IPS-NIHi7 (cell line): ENCODE measurements around the gene ANKRD7.

Source experiments
- DNase-seq: peaks from one replicate; pipeline ENCODE4 v3.0.0; 2012; ENCODE audit warnings: mixed read lengths; ENCODE audit errors: extremely low spot score

The ANKRD7 gene

GRCh38 chr7:118224521-118224920 lies at the start of gene ANKRD7:
TSS of gene ANKRD7 (plus strand) at chr7:118224704. CDS start at chr7:118224831, 127 bp downstream.
- DNase-seq = no peak

GRCh38 chr7:118175740-118176139 lies 48.8 kb upstream of the ANKRD7 start:
- DNase-seq = no peak

- DNase-seq = no peak
Measured at GRCh38 chr7:118179191-118179590, 45.3 kb upstream of the ANKRD7 start.

DNA sequence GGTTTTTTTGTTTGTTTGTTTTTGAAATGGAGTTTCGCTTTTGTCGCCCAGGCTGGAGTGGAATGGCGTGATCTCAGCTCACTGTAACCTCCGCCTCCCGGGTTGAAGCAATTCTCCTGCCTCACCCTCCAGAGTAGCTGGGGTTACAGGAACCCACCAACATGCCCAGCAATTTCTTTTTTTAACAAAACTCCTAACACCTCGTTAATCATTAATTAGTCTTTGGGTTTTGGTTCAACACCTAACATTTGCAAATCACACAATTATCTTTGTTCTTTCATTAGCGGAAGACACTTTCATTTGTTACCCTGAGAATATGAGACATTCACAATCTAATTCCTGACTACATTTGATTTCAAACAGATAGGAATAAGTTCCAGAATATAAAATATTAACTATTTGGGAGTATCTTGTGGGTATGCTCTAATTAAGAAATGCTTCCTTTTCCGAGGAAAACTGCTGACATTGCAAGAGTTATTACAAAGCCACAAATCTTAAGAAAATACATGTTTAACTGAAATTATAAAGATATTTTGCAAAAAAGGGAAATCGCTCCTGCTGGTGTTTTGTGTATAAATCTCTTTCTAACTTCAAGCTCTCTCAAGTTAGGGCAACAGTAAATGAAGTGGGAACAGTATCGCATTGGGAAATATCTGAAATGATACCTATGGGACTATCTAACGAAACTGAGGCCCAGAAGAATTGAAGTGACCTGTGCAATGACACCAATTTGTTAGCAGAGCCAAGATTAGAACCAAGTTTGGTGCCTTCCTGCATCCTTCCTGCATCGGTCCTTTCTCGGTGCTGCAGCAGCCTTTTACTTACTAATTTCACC lies 41.7 kb upstream of the ANKRD7 start:
- no peak for DNase-seq

DNA sequence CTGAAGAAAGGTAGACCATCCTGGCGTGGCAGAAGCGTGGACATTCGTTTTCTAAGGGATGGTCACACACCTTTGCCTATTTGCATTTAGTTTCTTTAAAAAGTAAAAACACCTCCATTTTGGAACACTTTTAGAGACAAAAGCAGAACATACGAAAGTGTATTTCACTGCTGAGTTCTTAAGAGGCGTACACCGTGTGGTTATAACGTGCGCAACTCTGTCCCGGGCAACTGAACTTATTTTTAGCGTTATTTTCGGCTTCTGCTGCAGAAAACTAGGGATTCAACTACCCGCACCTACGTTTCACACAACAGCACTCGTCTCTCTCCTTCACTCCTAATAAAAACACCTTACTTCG lies 41.1 kb upstream of the ANKRD7 start:
- no peak for DNase-seq

GRCh38 chr7:118183786-118184564 lies 40.5 kb upstream of the ANKRD7 start, which contains the start of gene LSM8:
TSS of gene LSM8 (plus strand) at chr7:118184164. CDS start at chr7:118184224, 60 bp downstream.
- peak; percentile 92 for DNase-seq

- DNase-seq = no peak
Measured at GRCh38 chr7:118184565-118184940, 40.0 kb upstream of the ANKRD7 start.

DNA sequence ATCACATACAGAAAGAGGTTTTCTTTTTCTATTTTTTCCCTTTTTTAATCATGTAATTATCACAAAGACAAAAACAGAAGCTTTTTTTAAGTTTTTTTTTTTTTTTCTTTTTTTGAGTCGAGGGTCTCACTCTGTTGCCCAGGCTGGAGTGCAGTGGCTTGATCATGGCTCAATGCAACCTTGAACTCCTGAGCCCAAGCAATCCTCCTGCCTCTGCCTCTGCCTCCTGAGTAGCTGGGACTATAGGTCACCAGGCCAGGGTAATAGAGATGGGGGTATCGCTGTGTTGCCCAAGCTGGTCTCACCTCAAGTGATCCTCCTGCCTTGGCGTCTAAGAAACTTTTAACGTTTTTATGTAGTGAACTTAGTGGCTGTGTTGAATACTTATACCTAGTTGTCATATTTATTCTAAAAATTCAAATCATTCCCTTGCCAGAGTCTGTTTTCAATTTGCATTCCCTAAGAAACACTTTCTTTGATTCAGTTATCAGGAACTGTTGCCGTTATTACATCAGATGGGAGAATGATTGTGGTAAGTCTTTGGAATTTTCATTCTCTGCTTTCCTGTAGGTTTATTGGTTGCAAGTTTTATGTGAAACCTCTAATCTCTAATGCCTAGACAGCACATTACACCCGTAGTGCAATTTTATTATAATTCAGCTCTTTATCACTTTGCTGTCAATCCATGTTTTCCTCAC lies 39.2 kb upstream of the ANKRD7 start:
- DNase-seq = no peak

GRCh38 chr7:118186501-118186900 lies 38.0 kb upstream of the ANKRD7 start:
- no peak for DNase-seq

DNA sequence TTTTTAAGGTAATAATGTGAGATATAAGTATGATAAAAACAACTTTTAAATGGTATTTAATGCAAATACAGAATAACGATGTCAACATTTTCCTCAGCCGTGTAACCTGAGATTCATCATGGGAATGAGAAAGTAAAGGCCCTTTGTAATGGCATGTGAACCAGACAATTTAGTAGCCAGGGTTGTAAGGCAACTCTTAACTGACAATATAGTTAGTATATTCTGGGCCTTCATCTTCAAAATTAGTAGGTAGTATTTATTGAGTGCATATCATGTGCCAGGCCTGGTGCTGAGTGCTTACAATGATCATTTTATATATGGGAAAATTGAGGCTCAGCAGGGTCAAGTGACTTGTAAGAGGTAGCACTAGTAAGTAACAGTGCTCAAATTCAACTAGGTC lies 29.9 kb upstream of the ANKRD7 start:
- no peak for DNase-seq

- peak; percentile 38 for DNase-seq
Measured at GRCh38 chr7:118195837-118196474, 28.5 kb upstream of the ANKRD7 start.

GRCh38 chr7:118202061-118202460 lies 22.4 kb upstream of the ANKRD7 start:
- no peak for DNase-seq

DNA sequence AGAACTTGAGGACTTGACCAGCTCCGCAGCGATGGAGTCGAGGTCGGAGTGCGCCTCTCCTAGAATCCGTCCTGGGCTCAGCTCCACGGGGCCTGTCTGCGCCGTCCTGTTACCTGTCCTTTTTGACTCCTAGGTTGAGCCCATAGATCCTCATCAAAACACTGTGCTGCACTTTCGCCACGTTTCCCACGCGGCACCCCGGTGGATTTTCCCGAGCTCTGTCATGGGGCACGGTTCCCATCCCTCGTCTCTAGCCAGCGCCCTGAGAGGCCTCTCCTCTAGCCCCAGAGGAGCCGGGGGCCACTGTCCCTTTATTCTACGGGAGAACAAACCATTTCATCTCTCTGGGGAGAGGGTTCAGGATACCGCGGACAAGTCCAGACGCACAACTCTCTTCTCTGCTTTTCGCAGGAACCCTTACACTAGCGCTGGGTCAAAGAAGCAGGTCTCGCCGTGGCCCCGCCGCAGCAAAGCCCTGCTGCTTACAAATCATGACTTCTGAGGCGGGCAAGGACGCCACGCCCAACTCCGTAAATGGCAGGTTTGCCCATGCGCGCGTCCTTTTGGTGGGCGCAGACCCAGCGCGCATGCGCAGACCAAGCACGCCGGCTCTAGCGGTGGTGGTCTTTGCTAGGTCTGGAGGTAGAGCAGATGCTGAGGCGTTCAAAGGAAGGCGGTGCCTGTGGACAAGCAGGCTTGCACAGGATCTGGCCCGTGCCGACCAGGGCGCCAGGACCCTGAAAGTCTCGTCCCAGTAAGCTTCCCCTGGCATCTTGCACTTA lies 10.3 kb upstream of the ANKRD7 start:
- DNase-seq = peak; percentile 77

DNA sequence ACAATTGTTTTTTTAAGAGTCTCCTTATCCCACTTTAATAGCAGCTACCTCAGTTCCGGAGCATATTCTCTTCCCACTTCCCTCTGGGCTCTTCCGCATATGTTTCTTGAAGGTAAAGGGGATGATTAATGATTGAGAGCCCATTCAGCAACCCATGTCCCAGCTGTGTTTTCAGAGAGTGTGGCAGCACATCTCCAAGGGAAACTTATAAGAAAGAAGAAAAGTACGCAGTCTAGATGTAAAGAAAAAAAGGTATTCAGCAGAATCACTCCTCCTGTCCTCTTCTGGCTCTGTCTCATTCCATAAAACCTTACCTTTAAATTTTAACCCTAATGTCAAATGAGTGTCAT lies 9.7 kb upstream of the ANKRD7 start:
- DNase-seq = no peak

GRCh38 chr7:118217210-118217619 lies 7.3 kb upstream of the ANKRD7 start:
- DNase-seq = no peak

DNA sequence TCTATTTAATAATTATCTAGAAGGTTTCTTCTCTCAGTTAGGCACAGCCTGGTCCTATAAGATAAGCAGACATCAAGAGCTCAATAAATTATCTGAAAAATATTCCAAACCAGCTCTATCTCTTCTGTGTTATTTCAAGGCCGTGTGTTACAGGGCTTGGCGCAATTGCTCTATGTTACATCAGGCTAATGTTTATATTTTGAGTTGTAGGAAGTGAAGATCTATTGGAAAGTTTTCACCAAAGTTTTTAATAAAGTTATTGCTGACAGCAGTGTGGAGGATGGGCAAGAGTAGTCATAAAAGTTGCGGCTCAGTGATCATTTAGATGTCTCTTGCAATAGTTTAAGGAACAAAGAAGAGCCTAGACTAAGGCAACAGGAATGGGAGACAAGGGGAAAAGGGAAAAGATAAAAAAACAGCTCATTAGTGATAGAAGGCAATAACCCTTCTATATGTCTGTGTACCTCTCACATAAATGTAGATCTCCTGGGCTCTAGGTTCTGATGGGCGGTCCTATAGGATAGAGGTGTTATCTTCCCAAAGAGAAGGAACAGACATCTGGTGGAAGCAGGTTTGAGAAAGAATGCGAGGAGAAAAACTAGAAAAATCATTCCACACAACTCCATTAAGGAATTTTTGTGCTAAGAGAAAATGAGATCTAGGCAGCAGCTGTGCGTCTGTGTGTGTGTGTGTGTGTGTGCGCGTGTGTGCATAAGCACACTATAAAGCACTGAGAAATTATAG lies 5.9 kb upstream of the ANKRD7 start:
- no peak for DNase-seq

DNA sequence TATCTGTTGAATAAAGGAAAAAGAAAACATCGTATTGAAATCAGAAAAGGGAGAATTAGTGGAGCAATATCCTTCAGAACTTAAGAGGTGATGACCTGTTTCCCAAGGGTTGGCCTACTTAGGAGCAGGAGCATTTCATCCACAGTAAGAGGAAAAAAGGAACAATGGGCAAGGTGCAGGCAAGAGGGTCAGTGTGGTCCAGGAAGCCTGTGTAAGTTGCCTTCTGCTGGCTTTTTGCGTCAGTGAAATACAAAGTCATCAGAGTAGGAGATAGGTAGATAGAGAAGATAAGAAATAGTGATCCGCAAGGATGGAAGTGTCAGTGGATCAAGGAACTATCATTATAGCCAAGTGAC lies 5.4 kb upstream of the ANKRD7 start:
- no peak for DNase-seq

DNA sequence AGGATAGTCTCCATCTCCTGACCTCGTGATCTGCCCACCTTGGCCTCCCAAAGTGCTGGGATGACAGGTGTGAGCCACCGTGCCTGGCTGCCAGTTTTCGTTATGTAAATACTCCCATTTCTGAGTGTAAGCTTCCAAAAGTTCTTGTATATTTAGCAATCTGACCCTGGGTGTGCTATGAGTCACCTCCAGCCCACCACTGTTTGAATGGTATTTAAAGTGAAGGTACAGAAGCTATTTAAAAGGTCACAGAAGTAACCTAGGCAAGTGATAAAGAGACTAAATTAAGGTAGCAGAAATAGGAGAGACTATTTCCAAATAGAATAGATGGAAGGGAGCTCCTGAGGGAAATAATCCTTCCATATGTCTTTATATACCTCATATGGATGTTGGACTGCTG lies 3.9 kb upstream of the ANKRD7 start:
- no peak for DNase-seq

DNA sequence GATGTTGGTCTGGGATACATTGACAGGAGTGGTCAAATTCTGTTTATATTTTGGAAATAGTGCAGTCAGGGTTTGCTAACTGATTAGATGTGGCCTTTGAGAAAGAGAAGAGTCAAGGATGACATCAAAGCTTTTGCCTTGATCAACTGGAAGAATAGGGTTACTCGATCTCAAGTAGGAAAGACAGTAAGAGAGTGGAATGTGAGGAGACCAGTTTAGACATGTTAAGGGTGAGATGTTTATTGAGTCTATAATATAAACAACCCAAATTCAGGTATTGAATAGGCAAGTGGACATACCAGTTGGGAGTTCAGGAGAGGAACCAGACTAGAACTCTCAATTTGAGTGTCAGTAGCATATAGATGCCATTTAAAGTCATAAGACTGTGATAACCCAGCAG lies 1.9 kb upstream of the ANKRD7 start:
- DNase-seq = no peak

DNA sequence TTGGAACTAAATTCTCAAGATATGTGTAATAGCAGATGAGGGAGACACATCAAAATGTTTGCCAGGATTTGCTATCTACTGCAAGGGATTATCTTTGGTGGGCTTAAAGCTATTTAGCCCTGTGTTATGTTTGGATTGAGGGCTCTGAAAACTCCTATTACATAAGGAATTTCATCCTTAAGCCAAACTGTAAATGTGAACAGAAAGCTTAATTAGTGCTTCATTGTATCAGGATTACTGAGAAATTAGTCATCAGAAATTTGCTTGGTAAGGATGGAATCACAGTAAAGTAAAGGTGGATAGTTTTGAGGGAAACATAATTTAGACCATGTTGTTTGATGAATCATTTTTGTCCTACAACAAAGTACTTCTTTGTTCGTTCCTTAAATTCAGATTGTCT lies 8.3 kb downstream of the ANKRD7 start:
- DNase-seq = no peak

- no peak for DNase-seq
Measured at GRCh38 chr7:118233799-118234198, 9.3 kb downstream of the ANKRD7 start.
